DOHH2 (cell line): ENCODE measurements around the gene AQP6.

Experiments
- H3F3A ChIP-seq: fragments of 200-600 bp; sonication (generic), shearing (Covaris generic); 2 replicates; pipeline ENCODE4 v1.6.0; 2016; ENCODE audit warnings: antibody characterized with exemption, mild to moderate bottlenecking; ENCODE audit not compliant: control insufficient read depth, insufficient read depth
- H3K27ac ChIP-seq: fragments of 200-600 bp; sonication (generic); 2 replicates; pipeline ENCODE4 v1.5.1; 2014; ENCODE audit warnings: low read depth, mild to moderate bottlenecking, low read length, moderate library complexity
- H3K27me3 ChIP-seq: fragments of 200-600 bp; sonication (generic); 2 replicates; pipeline ENCODE4 v1.6.1; 2014; ENCODE audit warnings: mild to moderate bottlenecking, low read length, mixed read lengths; ENCODE audit not compliant: control insufficient read depth
- H3K36me3 ChIP-seq: fragments of 200-600 bp; sonication (generic); 2 replicates; pipeline ENCODE4 v1.6.1; 2014; ENCODE audit warnings: mild to moderate bottlenecking, low read length, moderate library complexity, mixed read lengths; ENCODE audit not compliant: control insufficient read depth
- H3K4me1 ChIP-seq: fragments of 200-600 bp; sonication (generic); 2 replicates; pipeline ENCODE4 v1.6.1; 2014; ENCODE audit warnings: mild to moderate bottlenecking, low read length, mixed read lengths; ENCODE audit not compliant: control insufficient read depth
- H3K4me2 ChIP-seq: fragments of 200-600 bp; sonication (generic); 2 replicates; pipeline ENCODE4 v1.6.0; 2014; ENCODE audit warnings: mild to moderate bottlenecking, low read length, moderate library complexity
- H3K4me3 ChIP-seq: fragments of 200-600 bp; sonication (generic); 2 replicates; pipeline ENCODE4 v1.5.1; 2014; ENCODE audit warnings: mild to moderate bottlenecking, low read length, mixed read lengths
- H3K79me2 ChIP-seq: fragments of 200-600 bp; sonication (generic); 2 replicates; pipeline ENCODE4 v1.6.1; 2014; ENCODE audit warnings: mild to moderate bottlenecking, low read length, mixed read lengths; ENCODE audit not compliant: control insufficient read depth
- H3K9me2 ChIP-seq: fragments of 200-600 bp; sonication (generic); replicated peaks from 2 replicates; pipeline ENCODE4 v1.6.1; 2014; ENCODE audit warnings: mild to moderate bottlenecking, low read length, mixed read lengths; ENCODE audit not compliant: control insufficient read depth
- H3K9me3 ChIP-seq: fragments of 200-600 bp; sonication (generic); 2 replicates; pipeline ENCODE4 v1.6.1; 2014; ENCODE audit warnings: antibody characterized with exemption, low read length, mixed read lengths; ENCODE audit not compliant: control insufficient read depth, insufficient read depth
- H4K20me1 ChIP-seq: fragments of 200-600 bp; sonication (generic); 2 replicates; pipeline ENCODE4 v1.6.0; 2014; ENCODE audit warnings: low read depth, mild to moderate bottlenecking, antibody characterized with exemption, low read length, moderate library complexity; ENCODE audit not compliant: control insufficient read depth, insufficient read depth
- EZH2phosphoT487 ChIP-seq: fragments of 200-600 bp; sonication (generic); IDR thresholded peaks from 2 replicates; pipeline ENCODE4 v1.6.1; 2017; ENCODE audit warnings: borderline replicate concordance, mild to moderate bottlenecking, antibody characterized with exemption, low read length, moderate library complexity, mixed read lengths
- TF ChIP-seq, protein P1 (sequence below): fragments of 200-600 bp; sonication (generic); IDR thresholded peaks from one replicate; pipeline ENCODE4 v1.5.1; 2014; ENCODE audit warnings: antibody characterized with exemption, mild to moderate bottlenecking, low read depth, low read length; ENCODE audit not compliant: poor library complexity, severe bottlenecking

The AQP6 gene

DNA sequence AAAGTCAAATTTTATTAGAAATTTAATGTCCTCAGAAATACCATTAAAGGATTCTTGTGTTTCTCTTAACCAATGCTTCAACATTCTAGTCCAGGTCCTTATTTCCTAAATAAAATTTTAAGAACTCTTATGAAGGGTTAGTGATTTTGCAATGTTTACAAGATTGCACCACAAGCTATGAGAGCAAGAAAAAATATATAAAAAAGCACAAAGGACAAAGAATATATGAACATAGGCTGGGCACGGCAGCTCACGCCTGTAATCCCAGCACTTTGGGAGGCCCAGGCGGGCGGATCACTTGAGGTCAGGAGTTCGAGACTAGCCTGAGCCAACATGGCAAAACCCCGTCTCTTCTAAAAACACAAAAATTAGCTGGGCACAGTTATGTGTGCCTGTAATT lies 44.9 kb downstream of the AQP6 start:
- Histone ChIP-seq H3F3A (no peaks in the 10 kb centered on the region), H4K20me1 (peaks cover 16% of the 10 kb centered on the region; the same call in 1 of the 2 replicates), H3K79me2 (peaks cover 91% of the 10 kb centered on the region), H3K9me2 (no peaks in the 10 kb centered on the region), H3K36me3 (peaks cover 69% of the 10 kb centered on the region), H3K4me3 (no peak overlapping the region), H3K9me3 (no peaks in the 10 kb centered on the region), H3K4me1 (peaks cover 17% of the 10 kb centered on the region), H3K4me2 (no peak overlapping the region), H3K27me3 (no peaks in the 10 kb centered on the region), H3K27ac (no peak overlapping the region)
- no peak for TF ChIP-seq EZH2phosphoT487
- TF ChIP-seq, protein P1, sequence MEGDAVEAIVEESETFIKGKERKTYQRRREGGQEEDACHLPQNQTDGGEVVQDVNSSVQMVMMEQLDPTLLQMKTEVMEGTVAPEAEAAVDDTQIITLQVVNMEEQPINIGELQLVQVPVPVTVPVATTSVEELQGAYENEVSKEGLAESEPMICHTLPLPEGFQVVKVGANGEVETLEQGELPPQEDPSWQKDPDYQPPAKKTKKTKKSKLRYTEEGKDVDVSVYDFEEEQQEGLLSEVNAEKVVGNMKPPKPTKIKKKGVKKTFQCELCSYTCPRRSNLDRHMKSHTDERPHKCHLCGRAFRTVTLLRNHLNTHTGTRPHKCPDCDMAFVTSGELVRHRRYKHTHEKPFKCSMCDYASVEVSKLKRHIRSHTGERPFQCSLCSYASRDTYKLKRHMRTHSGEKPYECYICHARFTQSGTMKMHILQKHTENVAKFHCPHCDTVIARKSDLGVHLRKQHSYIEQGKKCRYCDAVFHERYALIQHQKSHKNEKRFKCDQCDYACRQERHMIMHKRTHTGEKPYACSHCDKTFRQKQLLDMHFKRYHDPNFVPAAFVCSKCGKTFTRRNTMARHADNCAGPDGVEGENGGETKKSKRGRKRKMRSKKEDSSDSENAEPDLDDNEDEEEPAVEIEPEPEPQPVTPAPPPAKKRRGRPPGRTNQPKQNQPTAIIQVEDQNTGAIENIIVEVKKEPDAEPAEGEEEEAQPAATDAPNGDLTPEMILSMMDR: no peak

DNA sequence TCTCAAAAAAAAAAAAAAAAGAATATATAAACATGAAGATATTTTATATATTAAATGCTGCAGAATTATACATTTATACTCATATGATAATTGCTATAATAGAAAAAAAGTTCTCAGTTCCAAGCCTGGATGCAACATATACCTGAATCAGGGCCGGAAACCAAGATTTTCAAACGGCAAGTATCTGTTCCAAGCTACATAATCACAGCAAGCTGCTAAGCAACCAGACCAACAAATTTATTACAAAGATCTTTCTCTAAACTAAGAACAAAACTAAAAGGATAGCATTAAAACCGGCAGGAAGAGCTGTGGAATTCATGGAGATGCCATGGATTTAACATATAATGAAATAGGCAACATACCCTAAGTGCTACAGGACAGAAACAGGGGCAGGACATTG lies 45.4 kb downstream of the AQP6 start:
- Histone ChIP-seq H3K4me3 (no peak overlapping the region), H3K36me3 (peaks cover 73% of the 10 kb centered on the region), H3K27me3 (no peaks in the 10 kb centered on the region), H4K20me1 (peaks cover 16% of the 10 kb centered on the region; the same call in 1 of the 2 replicates), H3K9me2 (no peaks in the 10 kb centered on the region), H3K9me3 (no peaks in the 10 kb centered on the region), H3K27ac (no peak overlapping the region), H3K4me1 (peaks cover 22% of the 10 kb centered on the region), H3K79me2 (peaks cover 95% of the 10 kb centered on the region), H3K4me2 (no peak overlapping the region), H3F3A (no peaks in the 10 kb centered on the region; the same call in 1 of the 2 replicates)
- TF ChIP-seq, protein P1: no peak
- no peak for TF ChIP-seq EZH2phosphoT487

DNA sequence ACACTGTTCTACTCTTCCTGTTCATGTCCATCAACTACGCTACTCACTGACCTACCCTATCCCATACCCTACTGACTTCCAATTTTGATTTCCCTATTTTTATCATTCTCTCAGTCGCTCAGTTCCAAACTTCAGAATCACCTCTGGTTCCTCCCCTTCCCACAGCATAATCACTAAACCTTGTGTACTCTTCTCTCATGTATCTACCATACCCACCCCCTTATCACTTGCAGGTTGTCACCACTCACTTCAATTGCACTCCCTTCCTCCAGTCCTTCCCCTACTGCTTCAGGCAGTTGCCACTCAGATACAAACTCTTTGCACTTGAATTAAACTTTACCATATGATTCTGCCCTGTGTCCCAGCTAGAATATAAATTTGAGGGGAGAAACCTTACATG lies 46.2 kb downstream of the AQP6 start:
- no peak overlapping the region for H3K4me2 ChIP-seq

More for the DNA sequence above, 46.2 kb downstream of the AQP6 start:
- Histone ChIP-seq H3K27me3 (no peaks in the 10 kb centered on the region), H3K27ac (no peak overlapping the region), H3K9me2 (no peaks in the 10 kb centered on the region), H3K79me2 (peaks cover 95% of the 10 kb centered on the region), H3K4me3 (no peak overlapping the region), H3F3A (no peaks in the 10 kb centered on the region; the same call in 1 of the 2 replicates), H3K4me1 (peaks cover 30% of the 10 kb centered on the region), H3K9me3 (no peaks in the 10 kb centered on the region), H4K20me1 (peaks cover 16% of the 10 kb centered on the region; the same call in 1 of the 2 replicates), H3K36me3 (peaks cover 68% of the 10 kb centered on the region)
- TF ChIP-seq, protein P1: no peak
- TF ChIP-seq EZH2phosphoT487: no peak
